Endothelial cell of hepatic sinusoid (primary cell): ENCODE data around the gene PIP5KL1.

ENCODE experiments used
- in situ Hi-C: cut with HindIII; loops from 2 replicates; pipeline ENCODE4 v1.10.0; 2017; ENCODE audit warnings: low sequenced_read_pairs

The PIP5KL1 gene

GRCh38 chr9:127950513-127951289 lies 20.1 kb upstream of the PIP5KL1 start:
- in situ Hi-C loops: no loop called here

GRCh38 chr9:127949827-127950512 lies 19.4 kb upstream of the PIP5KL1 start:
- in situ Hi-C loops: loop anchor here (25.0 kb wide), 1 partner anchor 188 kb away; no protein-coding TSS in a partner anchor

- in situ Hi-C loops: loop anchor here (25.0 kb wide), 1 partner anchor 186 kb away; no protein-coding TSS in a partner anchor
Observed at GRCh38 chr9:127947841-127948710, 17.5 kb upstream of the PIP5KL1 start.

DNA sequence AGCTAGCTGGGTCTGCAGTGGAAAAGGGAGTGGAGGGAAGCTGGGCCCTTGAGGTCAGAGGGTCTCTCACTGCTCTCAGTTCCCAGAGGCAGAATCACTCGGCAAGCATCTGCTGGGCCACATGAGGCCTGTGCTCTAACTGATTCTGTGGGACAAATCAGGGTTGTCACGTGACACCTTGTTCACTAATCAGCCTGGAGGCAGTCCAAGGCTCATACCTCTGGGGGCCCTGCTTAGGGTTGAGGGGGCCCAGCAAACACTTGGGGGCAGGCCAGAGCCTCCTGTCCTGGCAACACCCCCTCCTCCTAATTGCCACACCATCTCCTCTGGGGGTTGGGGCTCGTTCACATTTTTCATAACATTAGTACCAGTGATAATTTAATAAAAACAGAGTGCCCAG lies 16.2 kb upstream of the PIP5KL1 start:
- in situ Hi-C loops: loop anchor here (25.0 kb wide), 1 partner anchor 184 kb away; no protein-coding TSS in a partner anchor

- in situ Hi-C loops: loop anchor here (25.0 kb wide), 1 partner anchor 184 kb away; no protein-coding TSS in a partner anchor
Observed at GRCh38 chr9:127945942-127946341, 15.4 kb upstream of the PIP5KL1 start.

- in situ Hi-C loops: loop anchor here (25.0 kb wide), 1 partner anchor 183 kb away; no protein-coding TSS in a partner anchor
Observed at GRCh38 chr9:127945338-127945737, 14.8 kb upstream of the PIP5KL1 start.

- in situ Hi-C loops: loop anchor here (25.0 kb wide), 1 partner anchor 182 kb away; no protein-coding TSS in a partner anchor
Observed at GRCh38 chr9:127944586-127945218, 14.1 kb upstream of the PIP5KL1 start.

DNA sequence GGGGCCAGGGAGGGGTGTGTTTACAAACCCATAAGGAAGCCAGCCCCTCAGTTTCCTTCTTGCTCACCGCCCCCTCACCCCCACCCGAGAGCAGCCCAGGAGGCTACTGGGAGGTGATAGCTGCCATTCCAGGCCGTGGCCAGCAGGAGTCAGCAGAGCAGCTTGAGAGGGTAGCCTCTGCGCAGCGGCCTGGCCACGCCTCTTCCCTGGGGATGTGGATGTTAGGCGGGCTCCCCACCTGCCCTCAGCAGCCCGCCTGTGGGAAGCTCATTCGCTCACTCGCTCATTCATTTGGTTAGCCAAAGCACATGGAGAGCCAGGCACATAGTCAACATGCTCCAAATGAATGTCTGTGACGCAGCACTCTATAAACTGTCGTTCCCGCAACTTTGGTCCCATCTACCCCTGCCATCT lies 13.2 kb upstream of the PIP5KL1 start:
- in situ Hi-C loops: loop anchor here (25.0 kb wide), 1 partner anchor 181 kb away; no protein-coding TSS in a partner anchor

DNA sequence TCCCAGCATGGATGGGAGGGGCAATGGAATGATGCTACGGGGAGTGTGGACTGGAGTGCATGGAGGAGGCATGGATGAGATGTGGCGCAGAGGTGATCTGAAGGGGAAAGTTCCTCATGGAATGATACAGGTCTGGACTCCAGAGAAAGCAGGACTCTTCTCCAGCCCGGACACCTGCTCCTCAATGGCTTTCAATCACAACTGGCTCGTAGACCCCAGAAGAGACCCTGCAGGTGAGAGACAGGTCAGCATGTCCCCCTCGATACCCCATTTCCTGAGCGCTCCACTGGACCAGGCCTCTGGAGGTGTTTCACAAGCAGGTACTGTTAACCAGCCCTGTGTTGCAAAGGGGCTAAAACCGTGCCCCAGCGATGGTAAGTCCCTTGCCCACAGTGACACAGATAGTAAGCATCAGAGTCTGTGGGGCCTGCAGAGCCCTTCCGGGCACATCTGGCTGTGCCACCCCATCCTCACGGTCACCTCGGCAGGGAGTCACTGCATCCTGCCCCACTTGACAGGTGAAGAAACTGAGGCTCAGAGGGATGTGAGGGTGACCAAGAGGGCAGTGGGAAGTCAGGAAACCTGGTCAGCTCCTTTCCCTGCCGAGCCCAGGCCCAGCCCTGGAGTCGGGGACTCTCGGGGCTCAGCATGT lies 12.6 kb upstream of the PIP5KL1 start:
- in situ Hi-C loops: loop anchor here (25.0 kb wide), 1 partner anchor 181 kb away; no protein-coding TSS in a partner anchor

DNA sequence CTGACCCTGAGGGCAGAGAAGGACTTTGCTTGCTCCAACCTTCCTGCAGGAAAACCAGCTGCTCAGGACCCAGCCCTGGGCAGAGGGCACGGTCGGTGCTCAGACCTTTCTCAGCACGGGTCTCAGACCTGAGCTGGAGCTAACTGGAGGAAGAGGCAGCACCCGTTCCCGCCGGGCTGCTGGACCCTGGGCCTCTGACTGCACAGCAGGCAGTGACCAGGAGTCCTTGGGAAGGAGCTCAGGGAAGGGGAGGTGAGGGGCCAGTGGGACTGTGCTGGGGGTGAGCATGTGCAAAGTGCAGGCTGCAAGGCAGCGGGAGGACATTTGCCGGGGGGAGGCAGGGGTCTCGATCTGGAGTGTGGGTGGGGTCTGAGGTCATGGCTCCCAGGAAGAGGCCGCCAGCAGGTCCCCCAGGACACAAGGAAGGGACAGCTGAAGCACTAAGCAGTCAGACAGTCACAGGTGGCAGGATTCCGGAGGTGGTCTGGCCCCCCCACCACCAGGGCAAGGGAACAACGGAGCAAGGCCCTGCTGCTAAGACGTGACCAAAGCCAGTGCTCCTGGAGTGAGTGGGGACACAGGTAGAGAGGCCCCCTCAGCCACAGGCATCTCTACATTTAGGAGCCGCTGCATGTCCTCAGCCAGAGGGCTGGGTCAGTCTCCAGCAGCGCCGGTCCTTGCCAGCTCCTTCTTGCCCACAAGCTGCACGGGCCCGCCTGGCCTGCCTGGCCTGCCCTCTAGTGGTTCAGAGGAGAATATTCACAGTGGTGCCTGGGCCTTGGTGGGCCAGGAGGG lies 11.8 kb upstream of the PIP5KL1 start:
- in situ Hi-C loops: loop anchor here (25.0 kb wide), 1 partner anchor 180 kb away; no protein-coding TSS in a partner anchor

- in situ Hi-C loops: loop anchor here (25.0 kb wide), 1 partner anchor 180 kb away; no protein-coding TSS in a partner anchor
Observed at GRCh38 chr9:127941961-127942215, 11.3 kb upstream of the PIP5KL1 start.

DNA sequence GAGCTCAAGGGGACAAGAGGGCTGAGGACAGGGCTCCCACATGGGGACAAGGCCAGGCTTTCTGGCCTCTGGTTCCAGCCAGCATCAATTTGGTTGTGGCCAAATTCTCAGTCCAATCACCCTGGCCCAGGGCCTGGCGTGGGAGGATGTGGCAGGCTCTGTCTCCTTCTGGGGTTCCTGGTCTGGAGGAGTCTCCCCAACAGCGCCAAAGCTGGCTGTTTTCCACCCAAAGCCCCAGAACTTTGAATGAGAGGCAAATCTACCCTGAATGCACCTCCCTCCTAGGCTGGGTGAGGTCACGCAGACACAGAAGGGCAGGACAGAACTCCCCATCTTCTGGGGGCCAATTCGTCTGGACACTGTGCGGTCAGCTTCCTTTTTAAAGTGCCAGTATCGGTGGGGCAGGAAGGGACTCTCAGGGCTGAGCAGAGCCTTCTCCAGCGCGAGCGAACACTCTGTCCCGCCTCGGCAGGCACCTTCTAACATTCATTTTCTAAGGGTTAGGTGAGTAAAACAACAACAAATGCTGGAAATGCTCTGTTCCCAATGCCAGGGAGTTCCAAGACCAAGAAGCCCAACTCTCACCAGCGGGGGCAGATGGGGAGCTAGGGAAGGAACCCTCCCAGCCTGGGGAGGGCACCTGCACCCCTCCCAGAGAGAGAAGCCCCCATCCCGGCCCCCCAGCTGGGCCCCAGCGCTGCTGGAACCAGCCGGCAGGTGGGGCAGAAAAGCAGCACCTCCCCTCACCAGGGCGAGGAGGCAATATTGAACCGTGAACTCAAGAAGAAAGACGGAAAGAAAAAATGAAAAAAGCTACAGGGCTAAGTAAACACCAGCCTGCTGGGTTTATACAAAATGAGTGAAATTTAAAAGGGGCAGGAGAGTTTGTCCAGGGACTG lies 10.7 kb upstream of the PIP5KL1 start:
- in situ Hi-C loops: loop anchor here (25.0 kb wide), 1 partner anchor 179 kb away; no protein-coding TSS in a partner anchor

DNA sequence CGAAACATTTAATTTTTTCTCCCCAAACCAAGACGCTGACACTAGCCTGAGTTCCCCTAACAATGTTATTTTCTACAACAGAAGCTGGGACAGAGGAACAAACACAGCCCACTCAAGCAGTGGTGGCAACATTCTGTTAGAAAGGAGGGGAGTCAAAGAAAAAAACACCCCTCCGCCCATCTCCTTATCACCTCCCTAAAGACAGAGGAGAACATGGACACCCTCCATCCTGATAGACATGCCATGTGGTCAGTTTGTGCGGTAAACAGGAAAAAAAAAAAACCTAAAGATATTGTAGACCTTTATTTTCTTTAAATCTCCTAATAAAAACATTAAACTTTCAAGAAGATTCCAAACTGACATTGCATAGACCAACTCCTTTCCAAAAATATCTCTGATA lies 10.0 kb upstream of the PIP5KL1 start:
- in situ Hi-C loops: loop anchor here (25.0 kb wide), 1 partner anchor 178 kb away; no protein-coding TSS in a partner anchor

GRCh38 chr9:127938298-127938690 lies 7.7 kb upstream of the PIP5KL1 start:
- in situ Hi-C loops: loop anchor here (5.0 to 25.0 kb wide), 3 partner anchors 44 to 176 kb away; partner anchors contain the start of gene EEIG1

- in situ Hi-C loops: loop anchor here (5.0 to 25.0 kb wide), 3 partner anchors 45 to 175 kb away; partner anchors contain the start of gene EEIG1
Observed at GRCh38 chr9:127937388-127938297, 7.1 kb upstream of the PIP5KL1 start, which contains the start of gene DPM2. TSS of gene DPM2 (minus strand) at chr9:127937854. CDS start at chr9:127937820, 34 bp downstream.

DNA sequence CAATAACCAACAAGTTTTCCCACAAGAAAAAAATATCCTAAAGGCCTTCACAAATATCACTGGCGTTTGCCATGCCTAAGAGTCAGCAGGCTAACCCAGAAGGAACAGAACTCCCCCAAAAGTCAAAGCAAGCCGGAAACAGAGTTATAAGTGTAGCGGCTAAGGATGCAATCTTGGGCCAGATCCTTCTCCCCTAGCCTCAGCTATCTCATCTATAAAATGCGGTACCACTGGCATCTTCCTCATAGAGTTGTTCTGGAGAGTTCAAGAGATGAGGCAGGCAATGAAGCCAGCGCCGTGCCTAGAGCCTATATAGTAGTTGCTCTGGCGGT lies 6.4 kb upstream of the PIP5KL1 start:
- in situ Hi-C loops: loop anchor here (5.0 to 25.0 kb wide), 3 partner anchors 45 to 175 kb away; partner anchors contain the start of gene EEIG1
